Measurements from ENCODE around the gene RPS6KA5.
"Not testable (repeated sequence)": the region's sequence is repeated elsewhere in the genome, so short reads cannot be mapped to it uniquely, and the experiment has no call there.

The RPS6KA5 gene

GRCh38 chr14:90883197-90883596 lies 177.2 kb downstream of the RPS6KA5 start:
- in situ Hi-C loops (cut with MboI; ENCODE audit: low sequenced_read_pairs): no loop called here

- in situ Hi-C loops (cut with MboI; ENCODE audit: low sequenced_read_pairs): no loop called here
These were observed 180.2 kb downstream of the RPS6KA5 start for GRCh38 chr14:90880282-90880681.

GRCh38 chr14:90874599-90874998 lies 185.8 kb downstream of the RPS6KA5 start:
- in situ Hi-C loops (cut with MboI; ENCODE audit: low sequenced_read_pairs): no loop called here

GRCh38 chr14:90871605-90872233 lies 188.7 kb downstream of the RPS6KA5 start:
- in situ Hi-C loops (cut with MboI; ENCODE audit: low sequenced_read_pairs): no loop called here

GRCh38 chr14:90870950-90871604 lies 189.4 kb downstream of the RPS6KA5 start:
- in situ Hi-C loops (cut with MboI; ENCODE audit: low sequenced_read_pairs): no loop called here

- in situ Hi-C loops (cut with MboI; ENCODE audit: low sequenced_read_pairs): no loop called here
These were observed 192.9 kb downstream of the RPS6KA5 start for GRCh38 chr14:90867501-90867900.

- in situ Hi-C loops (cut with MboI; ENCODE audit: low sequenced_read_pairs): no loop called here
These were observed 193.6 kb downstream of the RPS6KA5 start for GRCh38 chr14:90866833-90867232.

GRCh38 chr14:90864741-90865140 lies 195.7 kb downstream of the RPS6KA5 start:
- in situ Hi-C loops (cut with MboI; ENCODE audit: low sequenced_read_pairs): no loop called here

- in situ Hi-C loops (cut with MboI; ENCODE audit: low sequenced_read_pairs): no loop called here
These were observed 201.9 kb downstream of the RPS6KA5 start for GRCh38 chr14:90858511-90858910.

- in situ Hi-C loops (cut with MboI; ENCODE audit: low sequenced_read_pairs): no loop called here
These were observed 202.6 kb downstream of the RPS6KA5 start for GRCh38 chr14:90857866-90858265.

GRCh38 chr14:90856115-90856514 lies 204.3 kb downstream of the RPS6KA5 start:
- in situ Hi-C loops (cut with MboI; ENCODE audit: low sequenced_read_pairs): not testable (repeated sequence)

- in situ Hi-C loops (cut with MboI; ENCODE audit: low sequenced_read_pairs): no loop called here
These were observed 207.3 kb downstream of the RPS6KA5 start for GRCh38 chr14:90853116-90853515.

- in situ Hi-C loops (cut with MboI; ENCODE audit: low sequenced_read_pairs): no loop called here
These were observed 209.0 kb downstream of the RPS6KA5 start for GRCh38 chr14:90851327-90852036.

- in situ Hi-C loops (cut with MboI; ENCODE audit: low sequenced_read_pairs): no loop called here
These were observed 210.0 kb downstream of the RPS6KA5 start for GRCh38 chr14:90850487-90850886.

GRCh38 chr14:90849787-90850444 lies 210.5 kb downstream of the RPS6KA5 start:
- in situ Hi-C loops (cut with MboI; ENCODE audit: low sequenced_read_pairs): no loop called here

- in situ Hi-C loops (cut with MboI; ENCODE audit: low sequenced_read_pairs): no loop called here
These were observed 211.3 kb downstream of the RPS6KA5 start for GRCh38 chr14:90848944-90849731.

GRCh38 chr14:90846511-90846910 lies 213.9 kb downstream of the RPS6KA5 start:
- in situ Hi-C loops (cut with MboI; ENCODE audit: low sequenced_read_pairs): no loop called here

- in situ Hi-C loops (cut with MboI; ENCODE audit: low sequenced_read_pairs): no loop called here
These were observed 216.1 kb downstream of the RPS6KA5 start for GRCh38 chr14:90844321-90844720.

- in situ Hi-C loops (cut with MboI; ENCODE audit: low sequenced_read_pairs): no loop called here
These were observed 217.7 kb downstream of the RPS6KA5 start for GRCh38 chr14:90842726-90843125.

- in situ Hi-C loops (cut with MboI; ENCODE audit: low sequenced_read_pairs): not testable (repeated sequence)
These were observed 219.8 kb downstream of the RPS6KA5 start for GRCh38 chr14:90840667-90841066.

GRCh38 chr14:90839889-90840266 lies 220.6 kb downstream of the RPS6KA5 start:
- in situ Hi-C loops (cut with MboI; ENCODE audit: low sequenced_read_pairs): no loop called here
